ENCODE data around the gene USP6NL. TPM values are rescaled to one million over a fixed set of nuclear protein-coding genes. Genes with fewer than 3 reads are reported as not detected.
A peak's percentile ranks its signal among the peaks of the same experiment; 100 is the strongest.

Gene USP6NL
- total and polyA plus RNA-seq, 2 of the 8 experiments (the other 6 are each of a cell fraction or from before 2014, with no cell fraction given) = 10.9 to 28.8 TPM

GRCh38 chr10:11431216-11431555, 180.3 kb downstream of the USP6NL start:
- Histone ChIP-seq H4K8ac (ENCODE audit: extremely low read depth, insufficient read depth, low read length) (no peak overlapping the region), H3K9me3 (ENCODE audit: insufficient read depth in 2 of 2, low read depth in 1 of 2, low read length in 1 of 2) (peaks cover 0 to 8% of the 10 kb centered on the region in 2 experiments; a peak in 1 of 4 replicates), H3K4me2 (ENCODE audit: insufficient read depth in 1 of 2, low read depth in 2 of 2, low read length in 2 of 2) (0 out of 4 replicates have a peak overlapping the region, but pooled peaks of 1 of the 2 experiments have one; percentile 24), H2BK20ac (ENCODE audit: low read length) (peak overlapping the region; percentile 8; the same call in 1 of the 2 replicates), H3K4ac (replicated peaks; ENCODE audit: insufficient read length, low read depth, low read length) (no peak overlapping the region), H3K4me3 (ENCODE audit: extremely low read depth in 1 of 4, insufficient read depth in 2 of 4, low read depth in 3 of 4, low read length in 4 of 4) (no peak overlapping the region), H3K23me2 (ENCODE audit: low read depth, low read length) (no peaks in the 10 kb centered on the region), H3K23ac (ENCODE audit: insufficient read length) (no peak overlapping the region), H3K79me1 (ENCODE audit: low read depth, low read length) (no peaks in the 10 kb centered on the region), H3K27me3 (replicated peaks in 1 of 4; ENCODE audit: control insufficient read depth in 3 of 4, extremely low read depth in 1 of 4, insufficient read depth in 3 of 4, low read length in 3 of 4) (no peaks in the 10 kb centered on the region; a peak in 1 of 7 replicates), H2BK5ac (ENCODE audit: low read depth, low read length) (no peak overlapping the region), H2BK15ac (ENCODE audit: low read length) (no peak overlapping the region), H3K79me2 (ENCODE audit: control insufficient read depth in 1 of 2, insufficient read depth in 2 of 2, low read length in 2 of 2) (no peaks in the 10 kb centered on the region), H2AFZ (ENCODE audit: low read length) (no peak overlapping the region), H3K14ac (ENCODE audit: insufficient read length) (no peak overlapping the region), H4K5ac (ENCODE audit: insufficient read length, low read depth, low read length) (no peak overlapping the region), H2BK12ac (ENCODE audit: low read depth, low read length) (0 out of 2 replicates have a peak overlapping the region, but pooled peaks have one; percentile 33), H2BK120ac (replicated peaks; ENCODE audit: low read depth, low read length) (peak overlapping the region; percentile 61), H3K4me1 (replicated peaks in 1 of 4; ENCODE audit: control insufficient read depth in 3 of 4, insufficient read depth in 4 of 4, low read length in 3 of 4) (peaks cover 9 to 22% (median 17%) of the 10 kb centered on the region in 4 experiments; a peak in 6 of 7 replicates), H3K27ac (ENCODE audit: low read depth, low read length) (no peak overlapping the region), H3K18ac (ENCODE audit: extremely low read depth, low read length) (peak overlapping the region; percentile 82; the same call in 1 of the 2 replicates), H2AK5ac (ENCODE audit: low read depth, low read length) (0 out of 2 replicates have a peak overlapping the region, but pooled peaks have one; percentile 48), H4K91ac (replicated peaks; ENCODE audit: insufficient read length, low read length) (no peak overlapping the region), H3K36me3 (ENCODE audit: control insufficient read depth in 2 of 4, insufficient read depth in 4 of 4, low read length in 3 of 4) (no peaks in the 10 kb centered on the region), H3K9ac (replicated peaks in 1 of 4; ENCODE audit: extremely low read depth in 1 of 4, low read depth in 3 of 4, low read length in 3 of 4) (no peak overlapping the region; a peak in 1 of 7 replicates), H3K56ac (replicated peaks; ENCODE audit: insufficient read length, low read depth, low read length) (no peak overlapping the region), H4K20me1 (replicated peaks in 1 of 2; ENCODE audit: control insufficient read depth in 1 of 2, insufficient read depth in 2 of 2, low read length in 2 of 2) (no peaks in the 10 kb centered on the region)
- FAIRE-seq (no peak), DNase-seq (ENCODE audit: low read depth in 1 of 2, low spot score in 2 of 2) (no peak)
- TF ChIP-seq GABPA (IDR thresholded peaks at IDR 0.05; ENCODE audit: borderline replicate concordance, insufficient read depth, low read length) (no peak), YY1 (IDR thresholded peaks at IDR 0.05; ENCODE audit: low read depth, low read length) (no peak), MAX (IDR thresholded peaks at IDR 0.05) (no peak), TAF7 (optimal IDR thresholded peaks at IDR 0.05; ENCODE audit: borderline replicate concordance, low read depth, low read length) (no peak), EGR1 (IDR thresholded peaks at IDR 0.05; ENCODE audit: borderline replicate concordance, low read depth, low read length) (no peak)
- POLR2A ChIA-PET (ENCODE audit: partially characterized antibody) = interaction anchor here (1.3 kb wide), 1 partner anchor 20 kb away, joined by 3 read pairs; no protein-coding TSS in a partner anchor
- 81% methylated on average over 4 of the region's 4 CpGs; no CpG with 5 or more reads in 1 of the 2 experiments for WGBS, 2 experiments (ENCODE audit: extremely low coverage in 1 of 2, insufficient coverage in 1 of 2, insufficient read length in 1 of 2, insufficient replicate concordance in 2 of 2, low coverage in 1 of 2, low lambda C conversion rate in 2 of 2, missing lambda C conversion rate in 1 of 2)
- CTCF ChIA-PET (ENCODE audit: partially characterized antibody) = interaction anchor here (0.7 to 2.2 kb wide), 3 partner anchors 12 to 324 kb away, joined by 3 to 7 read pairs (median 3); no protein-coding TSS in a partner anchor
